SK-N-SH (cell line): Measurements from ENCODE around the gene IL13. TPM values are rescaled to one million over a fixed set of nuclear protein-coding genes. Genes with fewer than 3 reads are reported as not detected.

ENCODE experiments used
- CTCF ChIA-PET: fragments of 300-600, 350-600 bp; formaldehyde crosslinking; extraction: SDS; loops from one replicate; lab custom pipeline; 2021; lab: Yijun Ruan, JAX
- POLR2A ChIA-PET: fragments of 350-600 bp; sonication (Branson Sonifier 250); formaldehyde crosslinking; extraction: SDS; loops from one replicate; lab custom pipeline; 2020; ENCODE audit warnings: antibody characterized with exemption, inconsistent platforms; lab: Yijun Ruan, JAX
- DNase-seq: peaks from one replicate; pipeline ENCODE4 v3.0.0; 2012
- H2AFZ ChIP-seq: fragments of 200-600 bp; sonication (generic); 2 replicates; pipeline ENCODE4 v1.8.1; 2016; ENCODE audit warnings: antibody characterized with exemption, mild to moderate bottlenecking, low read depth
- H3F3A ChIP-seq: fragments of 200-600 bp; sonication (generic); replicated peaks from 2 replicates; pipeline ENCODE3; 2016; ENCODE audit warnings: antibody characterized with exemption, mild to moderate bottlenecking; ENCODE audit not compliant: insufficient read depth
- H3K27ac ChIP-seq, 2 experiments: fragments of 200-500 bp in 1 of 2; fragments of 200-600 bp in 1 of 2; sonication (Bioruptor generic) in 1 of 2; sonication (generic), shearing (Covaris generic) in 1 of 2; 2 replicates each; pipeline versions ENCODE4 v1.5.1 to v1.6.1; 2014 to 2016; ENCODE audit warnings: low read depth in 2 of 2, inconsistent platforms in 1 of 2, low read length in 1 of 2, mild to moderate bottlenecking in 1 of 2, mixed read lengths in 1 of 2
- H3K27me3 ChIP-seq: fragments of 200-600 bp; sonication (generic), shearing (Covaris generic); 2 replicates; pipeline ENCODE4 v1.6.1; 2016; ENCODE audit warnings: mixed run types; ENCODE audit not compliant: insufficient read depth
- H3K36me3 ChIP-seq, 2 experiments: fragments of 200-500 bp in 1 of 2; fragments of 200-600 bp in 1 of 2; sonication (Bioruptor generic) in 1 of 2; sonication (generic) in 1 of 2; replicated peaks in 1 of 2; 2 replicates each; pipeline versions ENCODE3 to v1.5.1; 2014 to 2016; ENCODE audit warnings: low read length in 1 of 2, mild to moderate bottlenecking in 1 of 2; ENCODE audit not compliant: insufficient read depth in 2 of 2, control insufficient read depth in 1 of 2
- H3K4me1 ChIP-seq, 2 experiments: fragments of 200-500 bp in 1 of 2; fragments of 200-600 bp in 1 of 2; sonication (Bioruptor generic) in 1 of 2; sonication (generic), shearing (Covaris generic) in 1 of 2; 2 replicates each; pipeline versions ENCODE4 v1.5.1 to v1.6.1; 2014 to 2016; ENCODE audit warnings: low read depth in 1 of 2, low read length in 1 of 2, mixed run types in 1 of 2; ENCODE audit not compliant: insufficient read depth in 2 of 2, control insufficient read depth in 1 of 2
- H3K4me2 ChIP-seq: fragments of 200-600 bp; sonication (generic), shearing (Covaris generic); 2 replicates; pipeline ENCODE4 v1.6.1; 2017; ENCODE audit warnings: mixed run types
- H3K4me3 ChIP-seq, 2 experiments: fragments of 200-500 bp in 1 of 2; fragments of 200-600 bp in 1 of 2; sonication (Bioruptor generic) in 1 of 2; sonication (generic), shearing (Covaris generic) in 1 of 2; 2 replicates each; pipeline versions ENCODE4 v1.5.1 to v1.8.1; 2014 to 2016; ENCODE audit warnings: low read depth in 2 of 2, inconsistent platforms in 1 of 2, low read length in 1 of 2, mild to moderate bottlenecking in 1 of 2, mixed read lengths in 1 of 2, moderate library complexity in 1 of 2
- H3K79me2 ChIP-seq: fragments of 200-600 bp; sonication (generic); 2 replicates; pipeline ENCODE4 v1.8.1; 2017; ENCODE audit warnings: mild to moderate bottlenecking; ENCODE audit not compliant: insufficient read depth
- H3K9ac ChIP-seq: fragments of 200-600 bp; sonication (generic); 2 replicates; pipeline ENCODE4 v1.6.1; 2017; ENCODE audit warnings: mixed run types
- H3K9me2 ChIP-seq: fragments of 200-600 bp; sonication (generic); 2 replicates; pipeline ENCODE4 v1.6.1; 2017; ENCODE audit warnings: mixed run types
- H3K9me3 ChIP-seq: fragments of 200-600 bp; sonication (generic); 2 replicates; pipeline ENCODE4 v1.6.1; 2017; ENCODE audit warnings: mixed run types, mild to moderate bottlenecking, moderate library complexity
- H4K20me1 ChIP-seq: fragments of 200-600 bp; sonication (generic); 2 replicates; pipeline ENCODE4 v1.6.1; 2017; ENCODE audit warnings: mild to moderate bottlenecking, mixed run types; ENCODE audit not compliant: insufficient read depth
- CHD2 ChIP-seq: fragments of 150-350 bp; IDR thresholded peaks from 2 replicates; pipeline ENCODE4 v1.6.1; 2018; ENCODE audit warnings: low read length; ENCODE audit not compliant: partially characterized antibody
- CTCF ChIP-seq: fragments of 200-600 bp; sonication (generic); IDR thresholded peaks from 2 replicates; pipeline ENCODE4 v1.6.1; 2017; ENCODE audit warnings: antibody characterized with exemption, mild to moderate bottlenecking, moderate library complexity
- EP300 ChIP-seq, 2 experiments: IDR thresholded peaks; 2 replicates each; pipeline versions ENCODE4 v1.4.0 to v1.6.1; 2012; ENCODE audit warnings: borderline replicate concordance in 1 of 2, low read depth in 1 of 2, low read length in 1 of 2
- FOXM1 ChIP-seq: IDR thresholded peaks from 2 replicates; pipeline ENCODE4 v1.4.0; 2012; ENCODE audit warnings: low read depth, mild to moderate bottlenecking
- IRF3 ChIP-seq: fragments of 150-350 bp; IDR thresholded peaks from 2 replicates; pipeline ENCODE4 v1.6.1; 2016; ENCODE audit warnings: mild to moderate bottlenecking, low read depth, low read length
- MEF2A ChIP-seq: IDR thresholded peaks from 2 replicates; pipeline ENCODE4 v1.4.0; 2012; ENCODE audit warnings: low read depth, borderline replicate concordance
- POLR2AphosphoS5 ChIP-seq: IDR thresholded peaks from 2 replicates; pipeline ENCODE4 v1.6.1; 2012; ENCODE audit warnings: low read depth, low read length
- REST ChIP-seq: IDR thresholded peaks from 2 replicates; pipeline ENCODE4 v1.6.1; 2012; ENCODE audit warnings: mild to moderate bottlenecking, low read depth, low read length, moderate library complexity
- RXRA ChIP-seq: IDR thresholded peaks from 2 replicates; pipeline ENCODE4 v1.4.0; 2012; ENCODE audit warnings: low read depth, mild to moderate bottlenecking, borderline replicate concordance
- TAF1 ChIP-seq: IDR thresholded peaks from 2 replicates; pipeline ENCODE4 v1.6.1; 2012; ENCODE audit warnings: low read depth, mild to moderate bottlenecking, low read length, moderate library complexity, borderline replicate concordance
- USF1 ChIP-seq: IDR thresholded peaks from 2 replicates; pipeline ENCODE4 v1.4.0; 2012; ENCODE audit warnings: low read depth, borderline replicate concordance
- ZBTB33 ChIP-seq: IDR thresholded peaks from 2 replicates; pipeline ENCODE4 v1.4.0; 2012; ENCODE audit warnings: low read depth, borderline replicate concordance
- WGBS: methylation state at CpG from one replicate; pipeline ENCODE4 v1.1.6; 2017; ENCODE audit warnings: low lambda C conversion rate; 5-methylcytosine and 5-hydroxymethylcytosine counted together
- polyA plus RNA-seq, 3 experiments: library from polyadenylated mRNA; depleted of rRNA; stranded (reverse); fragments of >200 nt; gene quantifications; 2 replicates each; pipeline ENCODE4 v1.2.3, GENCODE V29; 2012

Gene IL13
- polyA plus RNA-seq, 1 of the 3 experiments (the other 2 are of a cell fraction): 0.08 TPM

- TF ChIP-seq ZBTB33 (no peak), USF1 (no peak)
Observed at GRCh38 chr5:132622608-132623007, 35.4 kb upstream of the IL13 start (continued).

- H3K36me3 ChIP-seq: peaks cover 18 to 34% of the 10 kb centered on the region in 2 experiments
- no peaks in the 10 kb centered on the region for H3K9me3 ChIP-seq
- no peak overlapping the region for H3K9ac ChIP-seq
- H3K4me1 ChIP-seq: no peaks in the 10 kb centered on the region
- DNase-seq: no peak
- no peaks in the 10 kb centered on the region for H4K20me1 ChIP-seq
- WGBS: 94% methylated on average over 2 of the region's 2 CpGs
- ChIA-PET POLR2A (no interaction called here), CTCF (interaction anchor here (1.6 kb wide), 1 partner anchor 193 kb away, joined by 4 read pairs; no protein-coding TSS in a partner anchor)
- H3K9me2 ChIP-seq: no peaks in the 10 kb centered on the region
- no peaks in the 10 kb centered on the region for H3K79me2 ChIP-seq
- no peak overlapping the region for H3K27ac ChIP-seq
- no peak overlapping the region for H2AFZ ChIP-seq
- H3K4me2 ChIP-seq: no peak overlapping the region
- no peaks in the 10 kb centered on the region for H3K27me3 ChIP-seq
- no peak for TF ChIP-seq IRF3
- TF ChIP-seq RXRA: no peak
- no peak for TF ChIP-seq CTCF
- TF ChIP-seq POLR2AphosphoS5: no peak
- no peak overlapping the region for H3K4me3 ChIP-seq
- H3F3A ChIP-seq: no peaks in the 10 kb centered on the region
Observed at GRCh38 chr5:132627470-132627869, 30.5 kb upstream of the IL13 start.

- no peaks in the 10 kb centered on the region for H3K27me3 ChIP-seq
- TF ChIP-seq CHD2 (no peak), REST (no peak), EP300 (IDR thresholded peaks at IDR 0.05; ENCODE audit: borderline replicate concordance in 1 of 2, low read depth in 1 of 2, low read length in 1 of 2) (no peak), MEF2A (no peak), TAF1 (no peak), FOXM1 (no peak)
- H4K20me1 ChIP-seq: no peaks in the 10 kb centered on the region
- POLR2A ChIA-PET: no interaction called here
- no peak overlapping the region for H3K4me3 ChIP-seq
- no peaks in the 10 kb centered on the region for H3K4me1 ChIP-seq
- no peak overlapping the region for H3K27ac ChIP-seq
- WGBS: 96% methylated on average over 2 of the region's 2 CpGs
- no peak overlapping the region for H3K9ac ChIP-seq
- CTCF ChIA-PET: interaction anchor here (1.6 to 1.7 kb wide), 2 partner anchors 103 to 191 kb away, joined by 4 to 5 read pairs; no protein-coding TSS in a partner anchor
- no peak overlapping the region for H3K4me2 ChIP-seq
- no peaks in the 10 kb centered on the region for H3F3A ChIP-seq
- DNase-seq: no peak
- H3K36me3 ChIP-seq: peaks cover 16 to 32% of the 10 kb centered on the region in 2 experiments
- no peaks in the 10 kb centered on the region for H3K9me2 ChIP-seq
- H3K9me3 ChIP-seq: no peaks in the 10 kb centered on the region
- no peak overlapping the region for H2AFZ ChIP-seq
- H3K79me2 ChIP-seq: no peaks in the 10 kb centered on the region
Observed at GRCh38 chr5:132628814-132629213, 29.2 kb upstream of the IL13 start.
